ENCODE results near the gene LYPD6. TPM values are rescaled to one million over a fixed set of nuclear protein-coding genes. Genes with fewer than 3 reads are reported as not detected.

Gene LYPD6
- total RNA-seq, 1 experiment from 2014 or later: 0.53 TPM

- in situ Hi-C loops (cut with HindIII; ENCODE audit: low pct_unique_long_range_greater_than_20kb, low sequenced_read_pairs): no loop called here
- no peak for DNase-seq (ENCODE audit: low read depth, low spot score)
Observed at GRCh38 chr2:149427387-149427786, 97.0 kb downstream of the LYPD6 start.

DNA sequence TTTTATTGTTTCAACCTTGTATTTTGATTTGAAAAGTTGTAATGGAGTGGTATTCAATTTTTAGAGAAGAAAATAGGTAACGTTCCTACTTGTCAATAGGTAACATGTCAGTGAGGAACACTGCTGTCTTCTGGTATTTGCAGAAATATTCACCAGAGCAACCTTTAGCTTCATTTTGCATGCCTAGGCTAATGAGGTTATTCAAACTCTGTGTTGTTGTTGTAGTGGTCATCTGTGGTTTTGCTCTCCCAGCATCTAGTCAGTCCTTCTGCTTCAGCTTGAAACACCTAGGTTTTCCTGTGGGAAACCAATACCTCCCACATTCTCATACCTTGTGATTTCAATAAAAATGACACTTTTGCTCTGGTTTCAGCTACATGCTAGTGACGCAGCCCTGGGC, 98.4 kb downstream of the LYPD6 start:
- DNase-seq (ENCODE audit: low read depth, low spot score): no peak
- in situ Hi-C loops (cut with HindIII; ENCODE audit: low pct_unique_long_range_greater_than_20kb, low sequenced_read_pairs): no loop called here

GRCh38 chr2:149430743-149431736, 100.7 kb downstream of the LYPD6 start:
- in situ Hi-C loops (cut with HindIII; ENCODE audit: low pct_unique_long_range_greater_than_20kb, low sequenced_read_pairs): no loop called here

DNA sequence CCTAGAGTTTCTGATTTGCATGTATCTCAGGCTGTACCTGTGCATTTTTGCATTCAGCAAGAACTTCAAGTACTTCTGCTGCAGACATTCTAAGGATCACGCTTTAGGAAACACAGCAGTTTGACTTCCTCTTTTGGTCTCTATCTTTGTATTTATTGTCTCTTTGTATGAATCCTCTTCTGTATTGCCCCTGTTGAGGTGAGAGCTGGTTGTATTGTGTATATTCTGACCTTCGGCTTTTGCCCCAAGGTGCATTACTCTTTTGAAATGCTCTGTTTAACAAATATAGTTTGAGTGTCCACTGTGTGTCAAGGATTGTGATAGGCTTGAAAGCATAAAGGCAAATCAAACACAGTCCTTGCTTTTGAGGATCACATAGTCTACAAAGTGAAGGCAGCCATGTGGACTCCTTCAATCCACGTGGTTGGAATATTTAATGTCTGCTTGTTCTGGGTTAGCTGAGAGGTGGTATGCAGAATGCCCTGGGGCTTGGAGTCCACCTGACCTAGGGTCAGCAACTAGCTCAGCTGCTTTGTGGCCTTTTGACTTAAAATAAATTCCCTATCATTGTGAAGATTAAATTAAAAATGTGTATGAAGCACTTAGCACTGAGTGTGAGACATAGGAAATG, 108.1 kb downstream of the LYPD6 start:
- DNase-seq (ENCODE audit: low read depth, low spot score): no peak
- in situ Hi-C loops (cut with HindIII; ENCODE audit: low pct_unique_long_range_greater_than_20kb, low sequenced_read_pairs): no loop called here

More at GRCh38 chr2:149430743-149431736, 100.7 kb downstream of the LYPD6 start:
- no peak for DNase-seq (ENCODE audit: low read depth, low spot score)

- in situ Hi-C loops (cut with HindIII; ENCODE audit: low pct_unique_long_range_greater_than_20kb, low sequenced_read_pairs): no loop called here
- no peak for DNase-seq (ENCODE audit: low read depth, low spot score)
Observed at GRCh38 chr2:149441255-149441654, 110.9 kb downstream of the LYPD6 start.

GRCh38 chr2:149442346-149442745, 112.0 kb downstream of the LYPD6 start:
- in situ Hi-C loops (cut with HindIII; ENCODE audit: low pct_unique_long_range_greater_than_20kb, low sequenced_read_pairs): no loop called here
- DNase-seq (ENCODE audit: low read depth, low spot score): no peak

- in situ Hi-C loops (cut with HindIII; ENCODE audit: low pct_unique_long_range_greater_than_20kb, low sequenced_read_pairs): no loop called here
- DNase-seq (ENCODE audit: low read depth, low spot score): no peak
Observed at GRCh38 chr2:149443150-149443549, 112.8 kb downstream of the LYPD6 start.

DNA sequence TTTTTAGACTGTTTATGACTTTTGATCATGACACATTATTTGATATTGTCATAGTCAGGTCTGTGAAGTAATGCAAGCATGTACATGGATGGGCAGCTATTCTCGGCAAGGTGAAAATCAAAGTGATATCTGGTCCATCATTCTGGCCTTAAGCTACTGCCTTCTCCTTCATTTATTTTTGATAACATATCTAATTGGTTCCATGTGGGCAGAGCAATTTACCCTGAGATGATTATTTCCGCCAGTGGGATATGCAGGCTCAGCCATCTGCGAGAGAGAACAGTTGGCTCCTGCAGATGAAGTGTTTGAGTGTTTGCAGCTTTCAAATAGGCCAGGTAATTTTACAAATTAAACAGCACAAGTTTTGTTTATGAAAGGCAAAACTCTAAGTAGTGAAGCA, 116.4 kb downstream of the LYPD6 start:
- no peak for DNase-seq (ENCODE audit: low read depth, low spot score)
- in situ Hi-C loops (cut with HindIII; ENCODE audit: low pct_unique_long_range_greater_than_20kb, low sequenced_read_pairs): no loop called here

- no peak for DNase-seq (ENCODE audit: low read depth, low spot score)
- in situ Hi-C loops (cut with HindIII; ENCODE audit: low pct_unique_long_range_greater_than_20kb, low sequenced_read_pairs): no loop called here
Observed at GRCh38 chr2:149448315-149448714, 117.9 kb downstream of the LYPD6 start.

DNA sequence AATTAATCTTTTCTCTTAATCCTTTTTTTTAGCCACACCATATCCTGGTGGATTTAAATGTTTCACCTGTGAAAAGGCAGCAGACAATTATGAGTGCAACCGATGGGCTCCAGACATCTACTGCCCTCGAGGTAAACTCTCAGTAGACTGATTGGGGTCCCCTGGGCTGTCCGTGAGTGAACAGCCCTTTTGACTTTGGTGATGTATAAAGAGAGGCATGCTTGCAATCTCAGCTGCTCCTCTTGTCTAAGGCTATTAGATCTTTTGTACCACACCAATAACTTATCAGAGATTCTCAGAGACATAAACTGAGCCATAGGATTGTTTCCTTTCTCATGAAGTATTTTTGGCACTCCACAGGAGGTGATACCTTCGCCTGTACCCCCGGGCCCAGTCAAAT, 118.6 kb downstream of the LYPD6 start:
- DNase-seq (ENCODE audit: low read depth, low spot score): peak; percentile 67
- in situ Hi-C loops (cut with HindIII; ENCODE audit: low pct_unique_long_range_greater_than_20kb, low sequenced_read_pairs): no loop called here

- in situ Hi-C loops (cut with HindIII; ENCODE audit: low pct_unique_long_range_greater_than_20kb, low sequenced_read_pairs): no loop called here
- DNase-seq (ENCODE audit: low read depth, low spot score): no peak
Observed at GRCh38 chr2:149451417-149452165, 121.2 kb downstream of the LYPD6 start.

DNA sequence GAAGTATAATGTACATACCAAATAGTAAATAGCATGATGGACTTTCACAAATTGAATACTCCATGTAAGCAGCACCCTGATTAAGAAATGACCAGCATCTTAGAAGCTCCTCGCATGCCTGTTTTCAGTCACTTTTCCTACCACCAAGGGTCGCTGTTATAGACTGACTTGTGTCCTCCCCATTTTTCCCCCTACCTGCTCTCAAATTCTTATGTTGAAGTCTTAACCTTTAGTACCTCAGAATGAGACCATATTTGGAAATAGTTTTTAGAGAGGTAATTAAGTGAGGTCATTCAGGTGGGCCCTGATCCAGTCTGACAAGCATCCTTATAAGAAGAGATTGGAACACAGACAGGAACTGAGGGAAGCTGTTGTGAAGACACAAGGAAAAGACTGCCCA, 125.9 kb downstream of the LYPD6 start:
- peak; percentile 32 for DNase-seq (ENCODE audit: low read depth, low spot score)
- in situ Hi-C loops (cut with HindIII; ENCODE audit: low pct_unique_long_range_greater_than_20kb, low sequenced_read_pairs): no loop called here

- in situ Hi-C loops (cut with HindIII; ENCODE audit: low pct_unique_long_range_greater_than_20kb, low sequenced_read_pairs): no loop called here
- DNase-seq (ENCODE audit: low read depth, low spot score): no peak
Observed at GRCh38 chr2:149458502-149458901, 128.1 kb downstream of the LYPD6 start.

DNA sequence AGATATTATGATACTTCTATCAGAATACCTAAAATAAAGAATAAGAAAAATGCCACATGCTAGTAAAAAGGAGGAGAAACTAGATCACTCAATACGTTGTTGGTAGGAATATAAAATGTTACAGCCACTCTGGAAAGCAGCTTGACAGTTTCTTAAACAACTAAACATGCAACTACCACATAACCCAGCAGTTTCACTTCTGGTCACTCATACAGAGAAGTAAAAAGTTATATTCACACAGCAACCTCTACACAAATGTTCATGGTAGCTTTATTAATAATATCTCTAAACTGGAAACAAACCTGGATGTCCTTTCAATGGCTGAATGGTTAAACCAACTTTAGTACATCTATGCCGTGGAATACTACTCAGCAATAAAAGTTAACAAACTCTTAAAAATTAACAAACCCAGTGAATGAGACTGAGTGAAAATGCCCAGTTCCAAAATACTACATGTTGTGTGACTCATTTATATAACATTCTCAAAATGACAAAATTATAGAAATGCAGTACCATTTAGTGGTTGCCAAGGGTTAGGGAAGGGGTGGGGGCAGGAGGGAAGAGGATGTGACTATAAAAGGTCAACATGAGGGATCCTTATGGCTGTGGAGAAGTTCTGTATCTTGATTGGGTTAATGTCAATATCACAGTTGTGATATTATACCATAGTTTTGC, 133.1 kb downstream of the LYPD6 start:
- in situ Hi-C loops (cut with HindIII; ENCODE audit: low pct_unique_long_range_greater_than_20kb, low sequenced_read_pairs): no loop called here

DNA sequence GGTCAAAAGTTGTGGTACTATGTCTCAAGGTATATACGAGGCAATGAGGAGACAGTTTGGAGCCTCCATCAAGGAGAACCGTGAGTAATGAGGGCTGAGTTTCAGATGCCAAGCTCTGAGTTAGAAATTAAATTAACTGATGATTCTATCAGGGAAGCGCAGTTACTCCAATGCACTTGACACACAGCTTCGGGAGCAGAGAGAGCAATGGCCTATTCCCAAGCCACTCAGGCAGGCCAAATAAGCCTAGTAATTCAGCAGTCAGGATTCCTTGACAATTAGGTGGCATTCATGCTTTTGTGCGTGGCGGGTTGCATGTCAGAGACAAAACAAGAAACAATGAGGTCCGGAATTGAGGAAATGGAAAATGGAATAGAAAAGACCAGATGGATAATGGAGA, 134.0 kb downstream of the LYPD6 start:
- DNase-seq (ENCODE audit: low read depth, low spot score): no peak
- in situ Hi-C loops (cut with HindIII; ENCODE audit: low pct_unique_long_range_greater_than_20kb, low sequenced_read_pairs): no loop called here

More for the DNA sequence above, 133.1 kb downstream of the LYPD6 start:
- DNase-seq (ENCODE audit: low read depth, low spot score): no peak

GRCh38 chr2:149465873-149466272, 135.5 kb downstream of the LYPD6 start:
- in situ Hi-C loops (cut with HindIII; ENCODE audit: low pct_unique_long_range_greater_than_20kb, low sequenced_read_pairs): no loop called here

DNA sequence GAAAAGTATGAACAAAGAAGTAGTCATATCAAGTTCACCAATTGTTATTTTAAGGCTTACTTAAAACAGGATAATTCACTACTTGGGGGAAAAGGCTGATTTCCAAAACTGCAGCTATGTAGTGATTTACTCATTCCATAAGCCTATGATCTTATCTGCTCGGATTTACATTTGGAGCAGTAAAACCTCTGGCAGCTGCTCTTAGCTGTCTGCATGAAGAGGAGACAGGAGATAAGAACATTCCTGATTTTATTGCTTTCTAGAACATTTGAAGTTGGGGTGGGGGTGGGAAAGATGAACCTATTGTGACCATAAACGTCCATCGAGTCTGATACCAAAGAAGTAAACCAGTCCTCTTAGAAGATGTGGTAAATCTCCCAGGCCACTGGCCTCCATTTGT, 136.2 kb downstream of the LYPD6 start:
- DNase-seq (ENCODE audit: low read depth, low spot score): no peak
- in situ Hi-C loops (cut with HindIII; ENCODE audit: low pct_unique_long_range_greater_than_20kb, low sequenced_read_pairs): no loop called here

More at GRCh38 chr2:149465873-149466272, 135.5 kb downstream of the LYPD6 start:
- no peak for DNase-seq (ENCODE audit: low read depth, low spot score)

DNA sequence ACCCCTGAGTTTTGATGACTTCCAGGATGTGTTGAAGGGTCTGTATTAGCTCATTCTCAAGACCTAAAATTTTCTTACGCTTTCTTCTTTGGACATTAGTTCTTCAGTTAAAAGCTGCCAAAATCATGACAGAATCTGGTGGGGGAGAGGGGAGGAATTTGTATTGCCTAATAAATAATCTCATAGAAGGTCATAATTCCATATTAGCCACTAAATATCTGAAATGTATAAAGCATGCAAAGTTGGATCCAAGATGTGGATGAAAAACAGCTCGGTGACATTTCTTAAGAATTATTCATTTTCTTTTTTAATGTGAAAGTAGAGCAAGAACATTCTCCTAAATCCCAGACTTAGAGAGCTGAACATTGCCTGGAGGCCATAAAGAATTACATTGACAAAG, 137.0 kb downstream of the LYPD6 start:
- in situ Hi-C loops (cut with HindIII; ENCODE audit: low pct_unique_long_range_greater_than_20kb, low sequenced_read_pairs): no loop called here

More for the DNA sequence above, 137.0 kb downstream of the LYPD6 start:
- no peak for DNase-seq (ENCODE audit: low read depth, low spot score)

Measured in SK-MEL-5 (cell line).